Liver (tissue), 9 donors: Measurements from ENCODE around the gene SEMA5A. TPM values are rescaled to one million over a fixed set of nuclear protein-coding genes. Genes with fewer than 3 reads are reported as not detected.

Source experiments
- DNase-seq: peaks from one replicate; pipeline ENCODE4 v3.0.0-alpha.2; 2017; ENCODE audit warnings: low spot score
- H3K27ac ChIP-seq, 2 donors: one replicate each; pipeline ENCODE4 v1.7.0; 2013; ENCODE audit warnings: inconsistent platforms in 2 of 2, low read length in 2 of 2, control low read depth in 1 of 2, low read depth in 1 of 2, mild to moderate bottlenecking in 1 of 2
- H3K27me3 ChIP-seq, 4 donors: one replicate each; pipeline versions ENCODE4 v1.6.1 to v1.7.0; 2013; ENCODE audit warnings: low read length in 3 of 4, inconsistent platforms in 1 of 4, mild to moderate bottlenecking in 1 of 4, moderate library complexity in 1 of 4; ENCODE audit not compliant: control insufficient read depth in 4 of 4, insufficient read depth in 4 of 4
- H3K36me3 ChIP-seq, 4 donors: one replicate each; pipeline versions ENCODE4 v1.6.1 to v1.7.0; 2013; ENCODE audit warnings: low read length in 3 of 4, mild to moderate bottlenecking in 3 of 4, low read depth in 1 of 4, moderate library complexity in 1 of 4; ENCODE audit not compliant: control insufficient read depth in 4 of 4, insufficient read depth in 3 of 4
- H3K4me1 ChIP-seq, 4 donors: one replicate each; pipeline versions ENCODE4 v1.6.1 to v1.7.0; 2013; ENCODE audit warnings: low read length in 3 of 4, mild to moderate bottlenecking in 3 of 4, moderate library complexity in 1 of 4; ENCODE audit not compliant: control insufficient read depth in 4 of 4, insufficient read depth in 4 of 4
- H3K4me3 ChIP-seq, 3 donors: one replicate each; pipeline versions ENCODE4 v1.6.1 to v1.7.0; 2013; ENCODE audit warnings: low read length in 3 of 3, control low read depth in 1 of 3, low read depth in 1 of 3, mild to moderate bottlenecking in 1 of 3
- H3K9ac ChIP-seq, 2 donors: one replicate each; pipeline ENCODE4 v1.7.0; 2013; ENCODE audit warnings: low read length in 2 of 2, mild to moderate bottlenecking in 2 of 2, moderate library complexity in 2 of 2, control low read depth in 1 of 2, low read depth in 1 of 2
- H3K9me3 ChIP-seq, 4 donors: one replicate each; pipeline versions ENCODE4 v1.6.1 to v1.7.0; 2013; ENCODE audit warnings: low read length in 3 of 4; ENCODE audit not compliant: control insufficient read depth in 4 of 4
- ATF3 ChIP-seq: IDR thresholded peaks from 2 replicates; pipeline ENCODE4 v1.6.1; 2016; ENCODE audit warnings: antibody characterized with exemption
- EGR1 ChIP-seq, 2 donors: IDR thresholded peaks; 2 replicates each; pipeline ENCODE4 v1.6.1; 2016 to 2018; ENCODE audit warnings: antibody characterized with exemption in 2 of 2, low read depth in 2 of 2
- FOXA1 ChIP-seq: IDR thresholded peaks from 2 replicates; pipeline ENCODE4 v1.6.1; 2016; ENCODE audit warnings: antibody characterized with exemption
- FOXA2 ChIP-seq: IDR thresholded peaks from 2 replicates; pipeline ENCODE4 v1.6.1; 2016; ENCODE audit warnings: antibody characterized with exemption
- GABPA ChIP-seq, 2 donors: IDR thresholded peaks in 1 of 2; conservative IDR thresholded peaks in 1 of 2; 2 replicates each; pipeline ENCODE4 v1.6.1; 2016; ENCODE audit warnings: antibody characterized with exemption in 2 of 2, mild to moderate bottlenecking in 1 of 2, moderate library complexity in 1 of 2
- HNF4A ChIP-seq, 2 donors: conservative IDR thresholded peaks; 2 replicates each; pipeline ENCODE4 v1.6.1; 2016; ENCODE audit warnings: antibody characterized with exemption in 2 of 2, mild to moderate bottlenecking in 2 of 2
- HNF4G ChIP-seq: IDR thresholded peaks from 2 replicates; pipeline ENCODE4 v1.6.1; 2016; ENCODE audit warnings: antibody characterized with exemption
- JUND ChIP-seq, 2 donors: IDR thresholded peaks; 2 replicates each; pipeline ENCODE4 v1.6.1; 2016; ENCODE audit warnings: antibody characterized with exemption in 2 of 2
- RXRA ChIP-seq, 2 donors: IDR thresholded peaks; 2 replicates each; pipeline ENCODE4 v1.6.1; 2017 to 2018; ENCODE audit warnings: antibody characterized with exemption in 2 of 2, mild to moderate bottlenecking in 1 of 2
- SP1 ChIP-seq: IDR thresholded peaks from 2 replicates; pipeline ENCODE4 v1.6.1; 2018; ENCODE audit warnings: antibody characterized with exemption, mild to moderate bottlenecking
- TAF1 ChIP-seq: conservative IDR thresholded peaks from 2 replicates; pipeline ENCODE4 v1.6.1; 2016; ENCODE audit warnings: antibody characterized with exemption, mild to moderate bottlenecking
- YY1 ChIP-seq: IDR thresholded peaks from 2 replicates; pipeline ENCODE4 v1.6.1; 2016; ENCODE audit warnings: antibody characterized with exemption, mild to moderate bottlenecking
- WGBS: extraction: QIAGEN DNeasy Blood & Tissue Kit; methylation state at CpG from one replicate; pipeline ENCODE4 v1.1.7; 2013; 5-methylcytosine and 5-hydroxymethylcytosine counted together
- polyA plus RNA-seq, 2 donors: library from polyadenylated mRNA; stranded (reverse) in 1 of 2; unstranded in 1 of 2; fragments of 200-250 nt in 1 of 2; fragments of >200 nt in 1 of 2; fragmentation: Nextera tagmentation in 1 of 2; extraction: Ambion mirVana in 1 of 2; gene quantifications; one replicate each; pipeline versions ENCODE4 v1.2.1 to v1.2.3, GENCODE V29; 2013 to 2015
- total RNA-seq, 2 donors: library from RNA; depleted of rRNA; stranded (reverse); fragments of >200 nt; gene quantifications; one replicate each; pipeline ENCODE4 v1.2.3, GENCODE V29; 2014
- TF ChIP-seq, protein P1 (sequence below): fragments of 150-350 bp; IDR thresholded peaks from 2 replicates; pipeline ENCODE4 v1.5.1; 2017; ENCODE audit warnings: improper control_type of control experiment, low read depth, low read length; ENCODE audit not compliant: missing input control
- TF ChIP-seq, protein P2 (sequence below): IDR thresholded peaks from 2 replicates; pipeline ENCODE4 v1.6.1; 2016; ENCODE audit warnings: antibody characterized with exemption
- TF ChIP-seq, protein P3 (sequence below): IDR thresholded peaks from 2 replicates; pipeline ENCODE4 v1.6.1; 2016; ENCODE audit warnings: antibody characterized with exemption
- donor health status: healthy.
- donor health status: healthy.
- donor health status: healthy.
- donor health status: healthy.
- donor health status: healthy.

SEMA5A gene
- total and polyA plus RNA-seq, 4 donors: 1.1 to 5.8 (median 3.2) TPM

DNA sequence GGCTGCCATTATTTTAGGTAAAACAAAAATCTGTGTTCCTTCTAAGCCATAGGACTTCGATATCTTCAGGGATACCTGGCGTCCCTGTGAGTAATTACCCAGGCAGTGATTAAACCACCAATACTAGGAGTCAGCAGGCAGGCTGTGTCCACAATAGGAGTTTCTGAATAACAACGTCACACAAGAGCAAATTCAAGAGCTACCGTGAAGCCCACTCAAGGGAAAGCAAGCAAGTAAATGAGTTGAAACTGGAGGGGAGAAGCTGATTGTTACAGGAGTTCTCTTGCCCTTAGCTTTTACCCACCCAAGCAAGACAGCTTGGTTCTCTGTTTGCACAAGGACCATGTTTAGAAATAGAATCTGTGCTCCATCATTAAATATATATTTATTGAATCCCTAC lies 50.8 kb downstream of the SEMA5A start (continued):
- no peak for TF ChIP-seq YY1

DNA sequence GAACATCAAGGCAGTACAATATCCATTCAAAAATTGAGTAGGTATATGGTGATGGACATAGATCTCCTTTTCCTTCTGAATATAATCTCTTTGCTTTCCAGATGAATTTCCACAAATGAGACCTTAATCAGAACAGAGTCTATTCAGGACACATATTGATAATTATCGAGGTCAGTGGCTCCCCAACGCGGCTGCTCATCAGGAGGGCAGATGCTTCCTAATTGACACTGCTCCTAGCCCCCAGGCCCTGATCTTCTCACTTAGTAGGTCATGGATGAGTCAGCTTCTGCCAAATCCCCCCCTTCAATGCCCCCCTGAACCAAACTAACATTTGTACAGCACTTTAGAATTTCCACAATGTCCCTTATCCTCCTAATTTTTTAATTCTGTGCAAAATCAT lies 51.6 kb downstream of the SEMA5A start:
- no peaks in the 10 kb centered on the region for H3K36me3 ChIP-seq
- no peak overlapping the region for H3K9ac ChIP-seq
- H3K27me3 ChIP-seq: no peaks in the 10 kb centered on the region
- peaks cover 0 to 3% (median under 1%) of the 10 kb centered on the region in 4 donors for H3K4me1 ChIP-seq
- TF ChIP-seq HNF4A (conservative IDR thresholded peaks at IDR 0.05) (no peak), RXRA (IDR thresholded peaks at IDR 0.05) (no peak), TAF1 (no peak), FOXA1 (no peak), EGR1 (IDR thresholded peaks at IDR 0.05; ENCODE audit: low read depth in 2 of 2) (no peak), ATF3 (no peak)
- TF ChIP-seq, protein P1, sequence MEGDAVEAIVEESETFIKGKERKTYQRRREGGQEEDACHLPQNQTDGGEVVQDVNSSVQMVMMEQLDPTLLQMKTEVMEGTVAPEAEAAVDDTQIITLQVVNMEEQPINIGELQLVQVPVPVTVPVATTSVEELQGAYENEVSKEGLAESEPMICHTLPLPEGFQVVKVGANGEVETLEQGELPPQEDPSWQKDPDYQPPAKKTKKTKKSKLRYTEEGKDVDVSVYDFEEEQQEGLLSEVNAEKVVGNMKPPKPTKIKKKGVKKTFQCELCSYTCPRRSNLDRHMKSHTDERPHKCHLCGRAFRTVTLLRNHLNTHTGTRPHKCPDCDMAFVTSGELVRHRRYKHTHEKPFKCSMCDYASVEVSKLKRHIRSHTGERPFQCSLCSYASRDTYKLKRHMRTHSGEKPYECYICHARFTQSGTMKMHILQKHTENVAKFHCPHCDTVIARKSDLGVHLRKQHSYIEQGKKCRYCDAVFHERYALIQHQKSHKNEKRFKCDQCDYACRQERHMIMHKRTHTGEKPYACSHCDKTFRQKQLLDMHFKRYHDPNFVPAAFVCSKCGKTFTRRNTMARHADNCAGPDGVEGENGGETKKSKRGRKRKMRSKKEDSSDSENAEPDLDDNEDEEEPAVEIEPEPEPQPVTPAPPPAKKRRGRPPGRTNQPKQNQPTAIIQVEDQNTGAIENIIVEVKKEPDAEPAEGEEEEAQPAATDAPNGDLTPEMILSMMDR: no peak
- no peak overlapping the region for H3K4me3 ChIP-seq
- 89% methylated on average over 3 of the region's 3 CpGs for WGBS
- H3K27ac ChIP-seq: no peak overlapping the region
- no peak for DNase-seq
- H3K9me3 ChIP-seq: no peaks in the 10 kb centered on the region

DNA sequence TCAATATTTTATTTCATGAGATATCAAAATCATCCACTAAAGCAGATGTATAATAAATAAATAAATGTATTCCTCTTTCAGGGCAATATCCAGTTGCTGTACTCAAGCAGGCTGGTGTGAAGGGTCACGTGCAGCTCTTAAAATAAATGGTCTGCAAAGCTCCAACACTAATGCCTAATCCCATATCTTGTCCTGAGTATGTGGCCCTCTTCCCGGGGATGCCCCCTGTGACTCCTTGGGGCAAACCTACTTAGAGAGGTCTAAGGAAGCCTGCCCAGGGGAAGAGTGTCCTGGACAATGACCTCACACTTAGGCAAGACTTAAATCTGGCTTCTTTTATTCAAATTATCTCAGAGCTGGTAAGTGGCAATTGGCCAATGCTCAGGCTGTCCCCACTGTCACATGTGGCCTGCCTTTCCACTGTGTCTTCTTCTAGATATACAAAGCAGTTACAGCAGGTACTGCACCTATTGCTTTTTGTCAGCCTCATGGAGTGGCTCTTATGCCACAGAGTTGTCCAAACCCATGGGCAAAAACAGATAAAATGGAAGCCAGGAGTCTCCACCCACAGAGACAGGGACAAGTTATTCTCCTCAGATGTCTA lies 55.3 kb downstream of the SEMA5A start:
- no peaks in the 10 kb centered on the region for H3K36me3 ChIP-seq
- no peak for DNase-seq
- H3K9me3 ChIP-seq: no peaks in the 10 kb centered on the region
- no peak overlapping the region for H3K27ac ChIP-seq
- H3K4me1 ChIP-seq: peaks cover 0 to 1% (median 0%) of the 10 kb centered on the region in 4 donors
- H3K27me3 ChIP-seq: no peaks in the 10 kb centered on the region
- no peak overlapping the region for H3K9ac ChIP-seq
- H3K4me3 ChIP-seq: no peak overlapping the region
- 83% methylated on average over 2 of the region's 2 CpGs for WGBS
- no peak for TF ChIP-seq SP1
- TF ChIP-seq, protein P1: no peak
- no peak for TF ChIP-seq TAF1
- TF ChIP-seq RXRA (IDR thresholded peaks at IDR 0.05): no peak
- TF ChIP-seq, protein P2, sequence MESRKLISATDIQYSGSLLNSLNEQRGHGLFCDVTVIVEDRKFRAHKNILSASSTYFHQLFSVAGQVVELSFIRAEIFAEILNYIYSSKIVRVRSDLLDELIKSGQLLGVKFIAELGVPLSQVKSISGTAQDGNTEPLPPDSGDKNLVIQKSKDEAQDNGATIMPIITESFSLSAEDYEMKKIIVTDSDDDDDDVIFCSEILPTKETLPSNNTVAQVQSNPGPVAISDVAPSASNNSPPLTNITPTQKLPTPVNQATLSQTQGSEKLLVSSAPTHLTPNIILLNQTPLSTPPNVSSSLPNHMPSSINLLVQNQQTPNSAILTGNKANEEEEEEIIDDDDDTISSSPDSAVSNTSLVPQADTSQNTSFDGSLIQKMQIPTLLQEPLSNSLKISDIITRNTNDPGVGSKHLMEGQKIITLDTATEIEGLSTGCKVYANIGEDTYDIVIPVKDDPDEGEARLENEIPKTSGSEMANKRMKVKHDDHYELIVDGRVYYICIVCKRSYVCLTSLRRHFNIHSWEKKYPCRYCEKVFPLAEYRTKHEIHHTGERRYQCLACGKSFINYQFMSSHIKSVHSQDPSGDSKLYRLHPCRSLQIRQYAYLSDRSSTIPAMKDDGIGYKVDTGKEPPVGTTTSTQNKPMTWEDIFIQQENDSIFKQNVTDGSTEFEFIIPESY: no peak
- TF ChIP-seq JUND (IDR thresholded peaks at IDR 0.05): no peak
- no peak for TF ChIP-seq HNF4G
- TF ChIP-seq GABPA (IDR thresholded peaks at IDR 0.05 in 1 of 2, conservative IDR thresholded peaks at IDR 0.05 in 1 of 2): no peak
- TF ChIP-seq FOXA1: no peak
- TF ChIP-seq ATF3: no peak
- TF ChIP-seq FOXA2: no peak
- TF ChIP-seq, protein P3, sequence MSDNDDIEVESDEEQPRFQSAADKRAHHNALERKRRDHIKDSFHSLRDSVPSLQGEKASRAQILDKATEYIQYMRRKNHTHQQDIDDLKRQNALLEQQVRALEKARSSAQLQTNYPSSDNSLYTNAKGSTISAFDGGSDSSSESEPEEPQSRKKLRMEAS: no peak
